Gastroesophageal sphincter (tissue), 4 donors: Measurements from ENCODE around the gene SPA17. TPM values are rescaled to one million over a fixed set of nuclear protein-coding genes. Genes with fewer than 3 reads are reported as not detected.

Source experiments
- ATAC-seq: fragments of 150-250 bp; one replicate; pipeline ENCODE4 v1.9.1; 2016; ENCODE audit warnings: mild to moderate bottlenecking, moderate library complexity
- H3K27ac ChIP-seq, 4 donors: fragments of 200-600 bp; sonication (generic) in 3 of 4; 1 replicate in 3 of 4; 2 replicates in 1 of 4; pipeline ENCODE4 v1.5.1; 2016 to 2019
- H3K27me3 ChIP-seq: fragments of 200-600 bp; sonication (generic); one replicate; pipeline ENCODE4 v1.5.1; 2019
- H3K36me3 ChIP-seq, 2 donors: fragments of 200-600 bp; sonication (generic); one replicate each; pipeline ENCODE4 v1.5.1; 2019; ENCODE audit warnings: control low read depth in 1 of 2
- H3K4me1 ChIP-seq, 3 donors: fragments of 200-600 bp; sonication (generic); 1 replicate in 2 of 3; 2 replicates in 1 of 3; pipeline ENCODE4 v1.5.1; 2016 to 2019; ENCODE audit warnings: control low read depth in 2 of 3
- H3K4me3 ChIP-seq, 2 donors: fragments of 200-600 bp; sonication (generic); one replicate each; pipeline ENCODE4 v1.5.1; 2019; ENCODE audit warnings: mild to moderate bottlenecking in 1 of 2, moderate library complexity in 1 of 2
- H3K9me3 ChIP-seq, 3 donors: fragments of 200-600 bp; sonication (generic); one replicate each; pipeline ENCODE4 v1.5.1; 2017 to 2019; ENCODE audit warnings: control low read depth in 2 of 3
- CTCF ChIP-seq, 4 experiments: fragments of 200-600 bp in 2 of 4; fragments of 450-650 bp in 2 of 4; sonication (generic) in 1 of 4; IDR thresholded peaks; one replicate each; pipeline ENCODE4 v1.5.1; 2017 to 2019; ENCODE audit warnings: antibody characterized with exemption in 4 of 4, mild to moderate bottlenecking in 2 of 4, moderate library complexity in 2 of 4
- EP300 ChIP-seq: sonication (generic); formaldehyde crosslinking; IDR thresholded peaks from one replicate; pipeline ENCODE4 v1.6.1; 2017; ENCODE audit warnings: antibody characterized with exemption, mild to moderate bottlenecking
- POLR2A ChIP-seq, 2 donors: fragments of 450-650 bp; IDR thresholded peaks; one replicate each; pipeline ENCODE4 v1.6.1; 2017; ENCODE audit warnings: antibody characterized with exemption in 2 of 2, mild to moderate bottlenecking in 2 of 2, moderate library complexity in 1 of 2
- POLR2AphosphoS5 ChIP-seq: sonication (generic); formaldehyde crosslinking; IDR thresholded peaks from one replicate; pipeline ENCODE4 v1.6.1; 2017; ENCODE audit warnings: antibody characterized with exemption
- WGBS, 2 donors: methylation state at CpG; one replicate each; pipeline ENCODE4 v1.1.5; 2018; ENCODE audit warnings: low coverage in 1 of 2; 5-methylcytosine and 5-hydroxymethylcytosine counted together
- total RNA-seq, 4 donors: library from RNA; depleted of rRNA; stranded (reverse); fragments of >200 nt; gene quantifications; one replicate each; pipeline ENCODE4 v1.1.0, GENCODE V29; 2016

Gene SPA17
- total RNA-seq, 4 donors from 2014 or later: 4.6 to 15.3 (median 7.4) TPM

- Histone ChIP-seq H3K9me3 (no peaks in the 10 kb centered on the region), H3K36me3 (no peaks in the 10 kb centered on the region), H3K27me3 (peaks cover 99% of the 10 kb centered on the region), H3K4me1 (peaks cover 0 to 48% (median 25%) of the 10 kb centered on the region in 3 donors), H3K27ac (no peak overlapping the region), H3K4me3 (no peak overlapping the region)
- 67 to 73% methylated on average over 2 of the region's 2 CpGs for WGBS, 2 donors
- TF ChIP-seq EP300 (no peak), POLR2A (IDR thresholded peaks at IDR 0.05) (no peak), POLR2AphosphoS5 (no peak), CTCF (IDR thresholded peaks at IDR 0.05) (no peak)
- ATAC-seq: no peak
These were observed 68.9 kb downstream of the SPA17 start for GRCh38 chr11:124742555-124742954.

GRCh38 chr11:124743050-124743449, 69.3 kb downstream of the SPA17 start:
- Histone ChIP-seq H3K4me3 (no peak overlapping the region), H3K36me3 (no peaks in the 10 kb centered on the region), H3K4me1 (peaks cover 0 to 50% (median 25%) of the 10 kb centered on the region in 3 donors), H3K9me3 (no peaks in the 10 kb centered on the region), H3K27me3 (peaks cover 99% of the 10 kb centered on the region), H3K27ac (no peak overlapping the region)
- WGBS, 2 donors: 38 to 77% methylated on average over 1 to 3 of the region's 6 CpGs
- ATAC-seq: no peak
- TF ChIP-seq CTCF (IDR thresholded peaks at IDR 0.05) (no peak), POLR2A (IDR thresholded peaks at IDR 0.05) (no peak), EP300 (no peak), POLR2AphosphoS5 (no peak)

- ATAC-seq: no peak
- H3K27ac ChIP-seq: no peak overlapping the region
- TF ChIP-seq POLR2AphosphoS5 (no peak), CTCF (IDR thresholded peaks at IDR 0.05) (no peak), POLR2A (IDR thresholded peaks at IDR 0.05) (no peak), EP300 (no peak)
- H3K36me3 ChIP-seq: no peaks in the 10 kb centered on the region
- WGBS, 2 donors: 20 to 44% methylated on average over 2 to 6 of the region's 44 CpGs
- peaks cover 0 to 36% (median 18%) of the 10 kb centered on the region in 3 donors for H3K4me1 ChIP-seq
- H3K27me3 ChIP-seq: peaks cover 100% of the 10 kb centered on the region
- H3K9me3 ChIP-seq: no peaks in the 10 kb centered on the region
- peak overlapping the region in 1 of 2 donors; percentile 55 for H3K4me3 ChIP-seq
These were observed 71.6 kb downstream of the SPA17 start for GRCh38 chr11:124745270-124745834.

GRCh38 chr11:124745835-124746620, 72.3 kb downstream of the SPA17 start:
- Histone ChIP-seq H3K4me3 (peak overlapping the region; percentile 18 to 55), H3K9me3 (no peaks in the 10 kb centered on the region), H3K27me3 (peaks cover 100% of the 10 kb centered on the region), H3K27ac (peak overlapping the region in 3 of 4 donors; percentile 30 to 57 (median 45)), H3K4me1 (peaks cover 0 to 29% (median 12%) of the 10 kb centered on the region in 3 donors), H3K36me3 (no peaks in the 10 kb centered on the region)
- 14 to 17% methylated on average over 20 to 27 of the region's 41 CpGs for WGBS, 2 donors
- no peak for TF ChIP-seq POLR2A (IDR thresholded peaks at IDR 0.05)
- TF ChIP-seq CTCF (IDR thresholded peaks at IDR 0.05): no peak
- TF ChIP-seq POLR2AphosphoS5: no peak
- TF ChIP-seq EP300: no peak
- ATAC-seq: no peak
